ENCODE measurements around the gene VAX1.

The VAX1 gene

GRCh38 chr10:117163954-117164548 is 26.0 kb upstream of the VAX1 start:
- no peak for DNase-seq

GRCh38 chr10:117163061-117163953 is 25.2 kb upstream of the VAX1 start:
- no peak for DNase-seq

GRCh38 chr10:117162093-117163060 is 24.3 kb upstream of the VAX1 start:
- DNase-seq: no peak

- no peak for DNase-seq
These were observed 23.4 kb upstream of the VAX1 start for GRCh38 chr10:117161386-117162033.

GRCh38 chr10:117160567-117160966 is 22.5 kb upstream of the VAX1 start:
- DNase-seq: no peak

- DNase-seq: no peak
These were observed 21.3 kb upstream of the VAX1 start for GRCh38 chr10:117159390-117159789.

- DNase-seq: no peak
These were observed 20.2 kb upstream of the VAX1 start for GRCh38 chr10:117158297-117158696.

GRCh38 chr10:117152668-117153067 is 14.6 kb upstream of the VAX1 start:
- no peak for DNase-seq

- no peak for DNase-seq
These were observed 10.2 kb upstream of the VAX1 start for GRCh38 chr10:117148284-117148683.

- no peak for DNase-seq
These were observed 6.9 kb upstream of the VAX1 start for GRCh38 chr10:117145019-117145418.

- no peak for DNase-seq
These were observed 5.2 kb upstream of the VAX1 start for GRCh38 chr10:117143103-117143823.

GRCh38 chr10:117140525-117140902 is 2.4 kb upstream of the VAX1 start:
- DNase-seq: no peak

GRCh38 chr10:117139581-117140524 is 1.8 kb upstream of the VAX1 start:
- DNase-seq: no peak

- DNase-seq: no peak
These were observed 939 bp upstream of the VAX1 start for GRCh38 chr10:117138838-117139580.

- DNase-seq: no peak
These were observed 799 bp downstream of the VAX1 start for GRCh38 chr10:117137031-117137910.

GRCh38 chr10:117136391-117136975 is 1.6 kb downstream of the VAX1 start:
- no peak for DNase-seq

GRCh38 chr10:117135480-117136140 is 2.5 kb downstream of the VAX1 start:
- no peak for DNase-seq

GRCh38 chr10:117135026-117135372 is 3.1 kb downstream of the VAX1 start:
- no peak for DNase-seq

All from CD4-positive, alpha-beta T cell treated with Interleukin-12 subunit alpha and Interleukin-12 subunit beta, for 1 hour (primary cell).